GM12878 (cell line): Measurements from ENCODE around the gene DAPK2. TPM values are rescaled to one million over a fixed set of nuclear protein-coding genes. Genes with fewer than 3 reads are reported as not detected.

Source experiments
- BRCA1 ChIP-seq: IDR thresholded peaks from 2 replicates; pipeline ENCODE4 v1.6.1; 2011; ENCODE audit warnings: low read depth, low read length, improper control_type of control experiment
- CUX1 ChIP-seq: IDR thresholded peaks from 2 replicates; pipeline ENCODE4 v1.6.1; 2012; ENCODE audit warnings: improper control_type of control experiment, low read depth, low read length; ENCODE audit not compliant: insufficient replicate concordance
- EED ChIP-seq: sonication (generic); IDR thresholded peaks from 2 replicates; pipeline ENCODE4 v1.6.1; 2016; ENCODE audit warnings: antibody characterized with exemption, low read depth
- EP300 ChIP-seq, 2 experiments: fragments of 150-350 bp in 1 of 2; IDR thresholded peaks; 2 replicates each; pipeline ENCODE4 v1.6.1; 2011 to 2012; ENCODE audit warnings: low read depth in 2 of 2, low read length in 2 of 2, borderline replicate concordance in 1 of 2, improper control_type of control experiment in 1 of 2, inconsistent platforms in 1 of 2; ENCODE audit not compliant: control insufficient read depth in 1 of 2
- ESRRA ChIP-seq: IDR thresholded peaks from 2 replicates; pipeline ENCODE4 v1.6.1; 2012; ENCODE audit warnings: mild to moderate bottlenecking, low read length, improper control_type of control experiment
- KAT2A ChIP-seq: conservative IDR thresholded peaks from 2 replicates; pipeline ENCODE4 v1.6.1; 2011; ENCODE audit warnings: low read depth, low read length; ENCODE audit not compliant: control insufficient read depth
- NRF1 ChIP-seq: conservative IDR thresholded peaks from 2 replicates; pipeline ENCODE4 v1.6.1; 2011; ENCODE audit warnings: mild to moderate bottlenecking, low read depth, low read length, improper control_type of control experiment
- PRDM15 ChIP-seq: fragments of 450-650 bp; formaldehyde crosslinking; IDR thresholded peaks from 2 replicates; pipeline ENCODE4 v1.4.0; 2020; ENCODE audit warnings: mild to moderate bottlenecking, moderate library complexity
- SKIL ChIP-seq: fragments of 450-650 bp; IDR thresholded peaks from 2 replicates; pipeline ENCODE4 v1.6.1; 2017; ENCODE audit warnings: mild to moderate bottlenecking, low read depth, inconsistent platforms; ENCODE audit not compliant: poor library complexity, severe bottlenecking
- SRF ChIP-seq, 2 experiments: IDR thresholded peaks; 2 replicates each; pipeline ENCODE4 v1.6.1; 2011; ENCODE audit warnings: low read depth in 2 of 2, low read length in 2 of 2, mild to moderate bottlenecking in 1 of 2, moderate library complexity in 1 of 2
- ZBTB4 ChIP-seq: fragments of 450-650 bp; formaldehyde crosslinking; IDR thresholded peaks from 2 replicates; pipeline ENCODE4 v1.4.0; 2022; ENCODE audit warnings: mild to moderate bottlenecking, moderate library complexity
- polyA plus RNA-seq, 11 experiments: library from polyadenylated mRNA; depleted of rRNA in 4 of 11; unstranded in 6 of 11; stranded (reverse) in 5 of 11; fragments of >200 nt; fragmentation: Nextera tagmentation in 4 of 11; fragmentation: Illumina TruSeq in 1 of 11; extraction: Ambion mirVana in 4 of 11; extraction: Trizol in 1 of 11; gene quantifications; 1 replicate in 1 of 11; 2 replicates in 10 of 11; pipeline versions ENCODE4 v1.2.1 to v1.2.3, GENCODE V29; 2011 to 2016; ENCODE audit warnings: inconsistent platforms in 2 of 11, missing spikeins in 2 of 11, low read depth in 1 of 11
- total RNA-seq, 4 experiments: library from RNA; depleted of rRNA in 3 of 4; stranded (reverse); fragments of >200 nt in 3 of 4; fragmentation: Illumina TruSeq in 1 of 4; extraction: Trizol in 1 of 4; gene quantifications; 2 replicates each; pipeline versions ENCODE4 v1.2.1 to v1.2.3, GENCODE V29; 2013 to 2021

Gene DAPK2
- total and polyA plus RNA-seq, 10 of the 15 experiments (the other 5 are each of a cell fraction or from before 2014, with no cell fraction given): 0.69 to 8.4 (median 4.1) TPM

GRCh38 chr15:63892794-63893441 is 153.4 kb downstream of the DAPK2 start (continued):
- peak; percentile 47 for TF ChIP-seq SKIL
- TF ChIP-seq EP300 (IDR thresholded peaks at IDR 0.05; ENCODE audit: borderline replicate concordance in 1 of 2, control insufficient read depth in 1 of 2, low read depth in 2 of 2, low read length in 2 of 2): peak in 1 of 2 experiments; percentile 62; a peak in 3 of 4 replicates
- peak; percentile 70; the same call in 1 of the 2 replicates for TF ChIP-seq EED
- TF ChIP-seq ZBTB4 (CRISPR knock-in tag): no peak
- TF ChIP-seq ESRRA: no peak
- TF ChIP-seq NRF1: no peak
- TF ChIP-seq CUX1: peak; percentile 35
- no peak for TF ChIP-seq SRF (IDR thresholded peaks at IDR 0.05; ENCODE audit: low read depth in 2 of 2, low read length in 2 of 2)
- TF ChIP-seq KAT2A: no peak
- no peak for TF ChIP-seq BRCA1
- TF ChIP-seq PRDM15 (CRISPR knock-in tag): no peak
